AG08396 (cell line): ENCODE data around the gene SLC35F5.
A peak's percentile ranks its signal among the peaks of the same experiment; 100 is the strongest.
"Not testable (repeated sequence)": the region's sequence is repeated elsewhere in the genome, so short reads cannot be mapped to it uniquely, and the experiment has no call there.

ENCODE experiments used
- DNase-seq: peaks from one replicate; pipeline ENCODE4 v3.0.0; 2012; ENCODE audit warnings: low spot score, mixed read lengths

Gene SLC35F5, protein sequence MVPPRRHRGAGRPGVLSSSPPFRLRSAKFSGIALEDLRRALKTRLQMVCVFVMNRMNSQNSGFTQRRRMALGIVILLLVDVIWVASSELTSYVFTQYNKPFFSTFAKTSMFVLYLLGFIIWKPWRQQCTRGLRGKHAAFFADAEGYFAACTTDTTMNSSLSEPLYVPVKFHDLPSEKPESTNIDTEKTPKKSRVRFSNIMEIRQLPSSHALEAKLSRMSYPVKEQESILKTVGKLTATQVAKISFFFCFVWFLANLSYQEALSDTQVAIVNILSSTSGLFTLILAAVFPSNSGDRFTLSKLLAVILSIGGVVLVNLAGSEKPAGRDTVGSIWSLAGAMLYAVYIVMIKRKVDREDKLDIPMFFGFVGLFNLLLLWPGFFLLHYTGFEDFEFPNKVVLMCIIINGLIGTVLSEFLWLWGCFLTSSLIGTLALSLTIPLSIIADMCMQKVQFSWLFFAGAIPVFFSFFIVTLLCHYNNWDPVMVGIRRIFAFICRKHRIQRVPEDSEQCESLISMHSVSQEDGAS

DNA sequence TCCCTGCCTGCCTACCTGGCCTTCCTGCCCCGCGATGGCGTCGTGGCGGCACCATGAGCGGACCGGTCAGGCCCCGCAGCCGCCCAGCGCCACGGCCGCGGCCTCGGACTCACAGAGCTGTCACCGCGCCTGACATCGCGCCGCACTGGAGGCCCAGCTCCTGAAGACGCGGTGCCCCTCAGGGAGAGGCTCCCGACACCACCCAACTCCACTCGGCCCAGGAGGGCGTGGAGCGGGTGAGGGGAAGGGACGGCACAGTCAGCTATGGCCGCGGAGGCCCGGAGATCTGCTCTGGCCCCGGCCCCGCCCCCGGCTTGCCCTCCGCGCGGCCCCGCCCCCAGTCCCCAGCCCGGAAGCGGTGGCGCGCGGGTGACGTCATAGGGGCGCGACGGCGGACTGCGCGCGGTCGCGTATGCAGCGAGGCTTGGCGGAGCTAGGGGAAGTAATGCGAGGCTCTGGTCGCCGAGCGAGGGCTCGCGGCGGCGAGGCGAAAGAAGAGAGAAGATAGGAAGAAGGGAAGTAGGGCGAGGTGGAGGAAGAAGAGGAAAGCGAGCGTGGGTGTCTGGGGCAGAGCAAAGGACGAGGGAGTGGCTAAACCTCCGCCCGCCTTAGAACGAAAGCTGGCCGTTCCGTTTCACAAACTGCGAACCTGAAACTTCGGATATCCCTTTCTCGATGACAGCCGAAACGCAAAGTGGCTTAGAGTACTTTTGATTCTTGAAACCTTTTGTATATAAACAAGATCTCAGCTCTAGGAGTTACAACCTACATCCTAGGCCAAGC, at the start of gene SLC35F5:
Gene SLC35F5, minus strand, starts transcription at position 288 of the 783 bp plus-strand sequence. Its CDS starts 233 bp downstream, at position 55.
- peak; percentile 94 for DNase-seq

DNA sequence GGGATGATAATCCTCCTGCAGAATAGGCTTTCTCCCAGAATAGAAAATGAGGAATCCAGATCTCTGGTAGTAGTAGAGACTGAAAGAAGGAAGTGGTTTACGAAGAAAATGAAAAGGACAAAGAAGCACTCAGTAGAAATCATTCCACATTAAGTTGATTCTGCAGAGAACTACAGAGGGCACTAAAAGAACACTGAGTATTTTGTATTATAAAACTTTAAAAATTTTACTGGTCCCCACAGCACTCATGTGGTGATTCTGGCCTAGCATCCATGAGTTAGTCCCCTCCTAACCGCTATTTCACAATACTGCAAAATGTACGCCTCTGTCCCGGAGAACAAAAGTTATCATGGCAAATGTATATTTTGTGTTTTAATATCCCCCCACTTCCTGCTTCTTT, 42.9 kb upstream of the SLC35F5 start:
- no peak for DNase-seq

GRCh38 chr2:113797237-113797636, 40.8 kb upstream of the SLC35F5 start:
- no peak for DNase-seq

GRCh38 chr2:113796592-113797175, 40.2 kb upstream of the SLC35F5 start:
- no peak for DNase-seq

- DNase-seq, result no peak
Measured at GRCh38 chr2:113795405-113795920, 39.0 kb upstream of the SLC35F5 start.

DNA sequence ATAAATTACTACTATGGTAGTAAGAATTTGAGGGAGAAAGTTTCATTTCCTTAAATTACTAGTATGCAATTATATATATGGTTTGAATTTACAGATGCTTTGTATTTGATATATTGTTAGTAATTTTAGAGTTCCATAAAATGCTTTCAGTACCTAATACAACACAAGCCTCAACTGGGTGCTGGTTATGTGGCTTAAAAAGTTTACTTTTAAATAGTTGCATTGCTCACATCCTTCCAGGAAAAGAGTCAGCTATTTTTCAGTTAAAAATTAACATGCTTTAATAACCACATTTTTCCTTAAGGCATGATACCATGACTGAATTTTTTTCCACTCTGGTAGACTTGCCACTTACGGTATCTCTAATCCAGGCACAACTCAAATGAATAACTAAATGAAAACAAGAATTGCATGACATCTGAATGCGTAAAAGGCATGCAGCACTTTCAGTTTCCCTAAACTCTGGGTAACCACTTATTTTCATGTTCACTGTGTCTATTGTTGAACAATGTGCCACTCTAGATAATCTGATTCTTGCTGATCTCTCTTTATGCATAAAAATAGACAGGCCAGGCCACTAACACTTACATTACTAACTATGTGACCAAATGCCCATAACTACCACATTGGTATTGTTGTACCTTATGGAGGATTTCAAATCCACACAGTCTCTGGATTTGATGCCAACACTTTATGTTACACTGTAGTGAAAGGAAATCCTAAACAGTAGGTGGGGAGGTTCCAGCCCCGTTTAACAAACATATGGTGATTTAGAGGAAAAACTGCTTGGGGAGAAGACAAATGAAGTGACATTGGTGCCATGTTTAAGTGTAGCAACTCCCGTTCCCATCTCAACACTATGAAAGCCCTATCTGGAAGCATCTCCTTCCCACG, 35.5 kb upstream of the SLC35F5 start:
- DNase-seq, result no peak

DNA sequence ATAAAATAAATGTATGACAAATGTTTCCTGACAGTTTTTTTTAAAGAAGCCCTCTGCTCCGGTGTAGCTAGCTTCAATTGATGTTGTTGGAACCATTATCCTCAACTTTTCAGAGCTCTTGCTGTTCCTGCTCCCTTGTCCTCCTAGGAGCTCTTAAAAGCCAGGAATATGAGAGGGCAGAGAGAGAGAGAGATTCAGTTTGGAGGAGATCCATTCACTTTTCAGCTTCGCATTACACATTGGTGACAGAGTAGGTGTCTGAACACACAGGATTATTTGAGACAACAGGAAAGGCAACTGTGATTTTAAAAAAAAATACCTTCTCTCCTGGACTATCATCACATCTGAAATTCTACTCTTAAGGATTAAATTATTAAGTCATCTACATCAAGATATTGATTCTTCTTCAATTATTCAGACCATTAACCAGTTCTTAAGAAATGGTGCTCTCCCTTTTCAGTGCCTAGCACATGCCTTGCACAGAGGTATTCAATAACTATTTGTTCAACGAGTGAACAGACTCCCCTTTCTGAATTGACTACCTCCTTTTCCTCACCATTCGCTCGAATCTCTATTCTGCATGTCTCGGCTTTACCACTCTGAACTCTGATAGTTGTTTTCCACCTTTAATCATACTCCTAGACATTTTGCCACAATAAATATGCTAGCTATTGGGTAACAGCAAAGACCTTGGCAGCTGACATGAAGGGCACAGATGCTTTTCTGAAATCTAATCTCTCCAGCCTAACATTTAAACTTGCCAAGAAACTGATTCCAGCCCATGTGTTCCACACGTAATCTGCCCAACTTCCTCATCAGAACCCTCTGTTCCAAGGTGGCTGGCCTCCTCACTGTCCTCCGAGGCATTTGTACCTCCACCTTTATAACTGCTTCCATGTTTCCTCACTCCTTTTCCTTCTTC, 28.6 kb upstream of the SLC35F5 start:
- no peak for DNase-seq

GRCh38 chr2:113780472-113780871, 24.0 kb upstream of the SLC35F5 start:
- no peak for DNase-seq

- no peak for DNase-seq
Measured at GRCh38 chr2:113777371-113777770, 20.9 kb upstream of the SLC35F5 start.

DNA sequence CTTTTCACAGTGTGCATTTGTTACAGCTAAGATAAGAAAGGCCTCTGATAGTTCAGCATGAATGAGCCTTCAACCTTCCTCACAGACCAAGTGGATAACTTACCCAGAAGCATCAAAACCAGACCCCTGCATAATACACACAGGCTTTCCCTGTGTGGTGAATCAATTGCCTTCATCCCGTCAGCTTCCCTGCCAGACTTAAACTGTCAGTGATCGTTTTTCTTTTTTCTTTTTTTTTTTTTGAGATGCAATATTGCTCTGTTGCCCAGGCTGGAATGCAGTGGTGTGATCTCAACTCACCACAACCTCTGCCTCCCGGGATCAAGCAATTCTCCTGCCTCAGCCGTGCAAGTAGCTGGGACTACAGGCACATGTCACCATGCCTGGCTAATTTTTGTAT, 20.5 kb upstream of the SLC35F5 start:
- no peak for DNase-seq

DNA sequence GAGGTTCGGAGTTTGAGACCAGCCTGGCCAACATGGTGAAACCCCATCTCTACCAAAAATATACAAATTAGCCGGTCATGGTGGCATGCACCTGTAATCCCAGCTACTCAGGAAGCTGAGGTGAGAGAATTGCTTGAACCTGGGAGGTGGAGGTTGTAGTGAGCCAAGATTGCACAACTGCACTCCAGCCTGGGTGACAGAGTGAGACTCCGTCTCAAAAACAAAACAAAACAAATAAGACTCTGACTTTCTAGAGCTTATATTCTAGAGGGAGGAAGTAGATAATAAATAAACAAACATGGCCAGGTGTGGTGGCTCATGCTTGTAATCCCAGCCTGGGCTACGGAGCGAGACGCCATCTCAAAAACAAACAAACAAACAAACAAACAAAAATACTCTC, 18.2 kb upstream of the SLC35F5 start:
- DNase-seq, result not testable (repeated sequence)

DNA sequence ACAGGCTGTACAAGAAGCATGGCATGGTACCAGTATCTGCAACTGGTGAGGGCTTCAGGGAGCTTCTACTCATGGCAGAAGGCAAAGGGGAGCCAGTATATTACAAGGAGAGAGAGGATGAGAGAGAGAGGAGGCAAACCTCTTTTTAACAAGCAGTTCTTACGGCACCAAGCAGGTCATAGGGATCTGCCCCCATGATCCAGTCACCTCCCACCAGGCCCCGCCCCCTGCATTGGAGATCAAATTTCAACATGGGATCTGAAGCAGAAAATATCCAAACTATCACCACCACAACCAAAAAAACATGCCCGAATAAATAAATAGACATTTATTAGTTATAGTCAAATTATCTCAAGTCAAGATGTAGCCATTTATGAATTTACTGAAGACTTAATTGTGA, 14.5 kb upstream of the SLC35F5 start:
- DNase-seq, result no peak

- DNase-seq, result no peak
Measured at GRCh38 chr2:113769555-113769954, 13.1 kb upstream of the SLC35F5 start.

- peak; percentile 7 for DNase-seq
Measured at GRCh38 chr2:113768770-113769169, 12.3 kb upstream of the SLC35F5 start.

- DNase-seq, result no peak
Measured at GRCh38 chr2:113767811-113768460, 11.5 kb upstream of the SLC35F5 start.

GRCh38 chr2:113765276-113765675, 8.8 kb upstream of the SLC35F5 start:
- DNase-seq, result no peak

DNA sequence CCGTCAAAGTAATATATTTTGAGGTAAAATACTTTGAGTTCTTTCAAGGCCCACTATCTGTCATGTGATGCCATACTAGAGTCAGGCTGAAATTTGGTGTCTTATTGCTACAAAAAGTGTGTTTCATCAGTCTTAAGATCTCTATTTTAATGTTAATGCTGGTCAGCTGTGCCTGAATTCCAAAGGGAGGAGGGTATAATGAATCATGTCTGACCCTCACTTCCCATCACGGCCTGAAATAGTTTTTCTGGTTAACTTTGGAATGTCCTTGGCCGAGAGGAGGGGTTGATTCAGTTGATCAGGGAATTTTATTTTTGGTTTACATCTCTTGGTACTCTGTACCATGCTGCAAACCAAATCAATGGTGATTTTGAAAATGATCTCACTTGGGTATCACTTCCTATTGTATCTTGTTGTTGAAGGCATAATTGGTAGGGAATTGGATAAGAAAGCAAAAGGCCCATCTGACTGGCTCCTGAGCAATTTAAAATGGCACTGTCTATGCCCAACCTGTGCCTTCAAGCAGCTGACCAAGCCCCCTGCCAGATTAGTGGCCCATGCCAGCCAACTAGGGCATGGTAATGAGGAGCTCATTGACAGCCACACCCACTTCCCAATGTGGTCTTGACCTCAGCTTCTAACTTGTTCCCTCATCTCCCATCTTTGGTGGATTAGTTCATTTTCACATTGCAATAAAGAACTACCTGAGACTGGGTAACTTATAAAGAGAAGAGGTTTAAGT, 6.1 kb upstream of the SLC35F5 start:
- peak; percentile 39 for DNase-seq

DNA sequence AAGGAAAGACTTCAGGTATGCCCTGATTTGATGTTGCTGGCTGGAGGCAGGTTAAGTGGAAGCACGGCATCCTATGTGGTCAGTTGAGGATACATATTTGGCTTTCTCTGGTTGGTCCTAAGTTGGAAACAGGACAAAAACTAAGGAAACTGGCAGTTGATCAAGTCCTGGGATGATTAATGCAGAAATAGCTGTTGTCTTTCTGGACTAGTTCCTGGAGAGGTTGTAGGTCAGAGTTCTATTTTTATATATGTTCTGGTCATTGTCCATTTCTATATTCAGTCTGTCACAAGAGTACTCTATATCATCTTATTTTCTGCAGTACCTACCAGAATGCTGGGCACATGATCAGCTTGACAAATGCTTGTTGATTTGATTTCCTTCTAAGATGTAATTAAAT, 4.0 kb upstream of the SLC35F5 start:
- DNase-seq, result peak; percentile 12

GRCh38 chr2:113757138-113757657, 756 bp upstream of the SLC35F5 start:
- DNase-seq, result no peak
